Head of caudate nucleus (tissue), 42 donors: Measurements from ENCODE around the gene SLC7A7.
"Not testable (repeated sequence)": the region's sequence is repeated elsewhere in the genome, so short reads cannot be mapped to it uniquely, and the experiment has no call there.

Source experiments
- DNase-seq, 42 donors: peaks; one replicate each; pipeline versions ENCODE4 v3.0.0 to v3.0.0-alpha.2; 2020 to 2021; ENCODE audit warnings: mixed read lengths in 7 of 42
- intact Hi-C: fragments of 100-400 bp; cut with DNase I; formaldehyde crosslinking; loops from one replicate; pipeline ENCODE4 v1.15.0; 2022

Gene SLC7A7

GRCh38 chr14:22829661-22830442 lies 14.6 kb upstream of the SLC7A7 start, which contains the start of gene MRPL52:
Gene MRPL52, plus strand, starts transcription at chr14:22829887. Its CDS starts 26 bp downstream, at chr14:22829913.
- intact Hi-C loops: loop anchor here (10.0 kb wide), 2 partner anchors 75 to 255 kb away; no protein-coding TSS in a partner anchor
- peak; percentile 84 to 97 (median 92) for DNase-seq

GRCh38 chr14:22829076-22829660 lies 13.9 kb upstream of the SLC7A7 start:
- peak in 1 of 42 donors; percentile 26 for DNase-seq
- intact Hi-C loops: not testable (repeated sequence)

- intact Hi-C loops: no loop called here
- DNase-seq: peak in 1 of 42 donors; percentile 17
These were observed 9.6 kb upstream of the SLC7A7 start for GRCh38 chr14:22824711-22825359.

- intact Hi-C loops: loop anchor here (2.0 kb wide), 1 partner anchor 28 kb away; no protein-coding TSS in a partner anchor
- peak; percentile 48 to 88 (median 74) for DNase-seq
These were observed 7.4 kb upstream of the SLC7A7 start for GRCh38 chr14:22822571-22823098.

- no peak for DNase-seq
- intact Hi-C loops: loop anchor here (2.0 kb wide), 1 partner anchor 29 kb away; no protein-coding TSS in a partner anchor
These were observed 6.9 kb upstream of the SLC7A7 start for GRCh38 chr14:22822016-22822570.

GRCh38 chr14:22821193-22822015 lies 6.2 kb upstream of the SLC7A7 start:
- no peak for DNase-seq
- intact Hi-C loops: loop anchor here (2.0 kb wide), 1 partner anchor 29 kb away; no protein-coding TSS in a partner anchor

GRCh38 chr14:22820731-22821130 lies 5.5 kb upstream of the SLC7A7 start:
- intact Hi-C loops: no loop called here
- no peak for DNase-seq

- DNase-seq: peak in 13 of 42 donors; percentile 26 to 52 (median 36)
- intact Hi-C loops: loop anchor here (5.0 kb wide), 1 partner anchor 52 kb away; the partner anchor contains the start of gene OXA1L
These were observed 4.1 kb upstream of the SLC7A7 start for GRCh38 chr14:22819151-22819988.

- no peak for DNase-seq
- intact Hi-C loops: no loop called here
These were observed 862 bp downstream of the SLC7A7 start for GRCh38 chr14:22814373-22814772.

- DNase-seq: no peak
- intact Hi-C loops: no loop called here
These were observed 2.1 kb downstream of the SLC7A7 start for GRCh38 chr14:22813145-22813544.

GRCh38 chr14:22812744-22813143 lies 2.5 kb downstream of the SLC7A7 start:
- DNase-seq: no peak
- intact Hi-C loops: no loop called here

GRCh38 chr14:22811722-22812121 lies 3.5 kb downstream of the SLC7A7 start:
- DNase-seq: no peak

GRCh38 chr14:22808388-22809209 lies 6.6 kb downstream of the SLC7A7 start:
- no peak for DNase-seq

More at GRCh38 chr14:22811722-22812121, 3.5 kb downstream of the SLC7A7 start:
- intact Hi-C loops: no loop called here

GRCh38 chr14:22807432-22808087 lies 7.7 kb downstream of the SLC7A7 start:
- no peak for DNase-seq
- intact Hi-C loops: no loop called here

More at GRCh38 chr14:22808388-22809209, 6.6 kb downstream of the SLC7A7 start:
- intact Hi-C loops: no loop called here

GRCh38 chr14:22805235-22805634 lies 10.0 kb downstream of the SLC7A7 start:
- DNase-seq, intact Hi-C loops: not testable (repeated sequence)

GRCh38 chr14:22803687-22803974 lies 11.6 kb downstream of the SLC7A7 start:
- no peak for DNase-seq
- intact Hi-C loops: no loop called here
